Activated CD8-positive, alpha-beta memory T cell treated with anti-CD3 and anti-CD28 coated beads for 36 hours (primary cell): ENCODE data around the gene SUSD2. TPM values are rescaled to one million over a fixed set of nuclear protein-coding genes. Genes with fewer than 3 reads are reported as not detected.
"Not testable (repeated sequence)": the region's sequence is repeated elsewhere in the genome, so short reads cannot be mapped to it uniquely, and the experiment has no call there.

ENCODE experiments used
- CTCF ChIA-PET: fragments of 350-600 bp; sonication (Branson Sonifier 250); formaldehyde crosslinking; loops from one replicate; lab custom pipeline; 2021; ENCODE audit warnings: antibody characterized with exemption; lab: Charles Lee
- POLR2A ChIA-PET: fragments of 350-600 bp; sonication (Branson Sonifier 250); formaldehyde crosslinking; loops from one replicate; lab custom pipeline; 2021; ENCODE audit warnings: antibody characterized with exemption; lab: Charles Lee
- total RNA-seq, 2 experiments: library from RNA; stranded (reverse); gene quantifications; one replicate each; pipeline ENCODE4 v1.2.3, GENCODE V29; 2021

The SUSD2 gene
- total RNA-seq, 2 experiments from 2014 or later: 0.42 to 0.53 TPM

DNA sequence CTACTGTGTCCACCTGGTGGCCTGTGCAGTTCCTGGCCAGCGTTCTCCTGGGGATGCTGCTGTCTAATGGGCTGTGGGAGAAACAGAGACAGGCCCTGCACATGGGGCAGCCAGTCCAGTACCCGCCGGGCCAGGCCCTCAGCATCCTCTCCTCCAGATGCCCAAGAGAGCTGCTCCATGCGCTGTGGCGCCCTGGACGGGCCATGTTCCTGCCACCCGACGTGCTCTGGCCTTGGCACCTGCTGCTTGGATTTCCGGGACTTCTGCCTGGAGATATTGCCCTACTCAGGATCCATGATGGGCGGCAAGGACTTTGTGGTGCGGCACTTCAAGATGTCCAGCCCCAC lies 1.6 kb downstream of the SUSD2 start:
- CTCF ChIA-PET: not testable (repeated sequence)

DNA sequence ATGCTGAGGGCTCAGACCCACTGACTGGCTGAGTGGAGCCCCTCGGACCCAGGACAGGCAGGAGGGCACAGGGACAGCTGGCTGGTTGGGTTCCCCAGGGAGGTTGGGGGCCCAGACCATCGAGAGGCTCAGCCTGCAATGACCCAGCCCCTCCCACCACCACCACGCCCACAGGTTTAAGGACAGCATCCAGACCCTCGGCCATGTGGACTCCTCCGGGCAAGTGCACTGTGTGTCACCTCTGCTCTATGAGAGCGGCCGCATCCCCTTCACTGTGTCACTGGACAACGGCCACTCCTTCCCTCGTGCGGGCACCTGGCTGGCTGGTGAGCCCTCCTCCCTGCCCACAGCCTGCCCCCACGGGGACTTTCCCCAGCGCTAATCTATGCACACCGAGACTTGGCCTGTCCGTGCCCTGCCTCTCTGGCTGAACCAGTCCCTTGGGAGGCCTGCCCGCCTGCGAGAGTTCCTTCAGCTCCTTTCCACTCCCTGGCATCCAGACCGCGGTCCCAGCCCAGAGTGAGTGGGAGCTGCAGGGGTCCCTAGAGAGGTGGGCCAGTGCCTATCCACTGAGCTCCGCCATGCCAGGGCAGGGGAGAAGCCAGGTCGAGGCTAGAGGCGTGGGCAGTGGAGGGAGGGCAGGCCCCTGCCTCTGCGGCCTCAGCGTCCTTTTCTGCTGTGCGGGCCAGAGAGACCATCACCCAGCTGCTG lies 2.2 kb downstream of the SUSD2 start:
- CTCF ChIA-PET: no interaction called here
- POLR2A ChIA-PET: no interaction called here

More for the DNA sequence above, 1.6 kb downstream of the SUSD2 start:
- POLR2A ChIA-PET: not testable (repeated sequence)

DNA sequence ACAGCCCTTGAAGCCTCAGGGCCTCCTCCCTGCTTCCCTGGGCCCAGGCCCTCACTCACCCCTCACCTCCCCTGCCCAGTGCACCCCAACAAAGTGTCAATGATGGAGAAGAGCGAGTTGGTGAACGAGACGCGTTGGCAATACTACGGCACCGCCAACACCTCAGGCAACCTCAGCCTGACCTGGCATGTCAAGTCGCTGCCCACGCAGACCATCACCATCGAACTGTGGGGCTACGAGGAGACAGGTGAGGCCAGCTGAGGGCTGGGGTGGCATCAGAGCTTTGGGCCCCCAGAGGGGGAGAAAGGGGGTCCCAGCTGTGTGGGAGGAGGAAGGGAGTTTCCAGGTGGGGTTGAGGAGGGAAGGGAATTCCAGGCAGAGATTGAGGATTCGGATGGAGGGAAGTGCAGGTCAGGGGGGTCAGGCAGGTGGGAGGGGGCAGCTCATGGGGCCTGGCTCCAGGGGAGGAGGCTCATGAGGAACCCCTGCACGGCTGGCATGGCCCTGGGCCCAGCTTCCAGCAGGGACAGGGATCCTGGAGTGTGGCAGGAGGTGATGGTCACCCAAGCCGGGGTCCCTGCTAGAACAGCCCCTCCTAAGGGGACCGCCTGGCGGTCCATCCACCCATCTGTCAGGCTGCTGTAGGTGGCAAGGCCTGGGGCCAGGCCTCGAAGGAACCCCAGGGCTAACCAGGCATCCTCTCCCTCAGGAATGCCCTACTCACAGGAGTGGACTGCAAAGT lies 2.9 kb downstream of the SUSD2 start:
- CTCF ChIA-PET: no interaction called here

DNA sequence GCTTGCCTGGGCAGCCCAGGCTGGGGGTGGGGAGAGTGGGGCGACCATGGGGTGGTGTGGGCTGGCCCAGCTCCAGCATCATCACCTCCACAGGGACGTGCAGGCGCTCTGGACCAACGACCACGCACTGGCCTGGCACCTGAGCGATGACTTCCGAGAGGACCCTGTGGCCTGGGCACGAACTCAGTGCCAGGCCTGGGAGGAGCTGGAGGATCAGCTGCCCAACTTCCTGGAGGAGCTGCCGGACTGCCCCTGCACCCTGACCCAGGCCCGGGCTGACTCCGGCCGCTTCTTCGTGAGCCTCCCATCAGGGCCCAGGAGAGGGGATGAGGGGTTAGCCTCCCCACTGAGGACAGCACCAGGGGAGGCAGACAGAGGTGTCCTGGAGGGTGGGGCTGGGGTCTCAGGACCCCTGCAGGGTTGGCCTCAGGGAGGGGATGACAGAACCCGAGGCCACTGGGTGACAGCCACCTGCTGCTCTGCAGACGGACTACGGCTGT lies 3.8 kb downstream of the SUSD2 start:
- ChIA-PET POLR2A (no interaction called here), CTCF (no interaction called here)

More for the DNA sequence above, 2.9 kb downstream of the SUSD2 start:
- POLR2A ChIA-PET: no interaction called here

DNA sequence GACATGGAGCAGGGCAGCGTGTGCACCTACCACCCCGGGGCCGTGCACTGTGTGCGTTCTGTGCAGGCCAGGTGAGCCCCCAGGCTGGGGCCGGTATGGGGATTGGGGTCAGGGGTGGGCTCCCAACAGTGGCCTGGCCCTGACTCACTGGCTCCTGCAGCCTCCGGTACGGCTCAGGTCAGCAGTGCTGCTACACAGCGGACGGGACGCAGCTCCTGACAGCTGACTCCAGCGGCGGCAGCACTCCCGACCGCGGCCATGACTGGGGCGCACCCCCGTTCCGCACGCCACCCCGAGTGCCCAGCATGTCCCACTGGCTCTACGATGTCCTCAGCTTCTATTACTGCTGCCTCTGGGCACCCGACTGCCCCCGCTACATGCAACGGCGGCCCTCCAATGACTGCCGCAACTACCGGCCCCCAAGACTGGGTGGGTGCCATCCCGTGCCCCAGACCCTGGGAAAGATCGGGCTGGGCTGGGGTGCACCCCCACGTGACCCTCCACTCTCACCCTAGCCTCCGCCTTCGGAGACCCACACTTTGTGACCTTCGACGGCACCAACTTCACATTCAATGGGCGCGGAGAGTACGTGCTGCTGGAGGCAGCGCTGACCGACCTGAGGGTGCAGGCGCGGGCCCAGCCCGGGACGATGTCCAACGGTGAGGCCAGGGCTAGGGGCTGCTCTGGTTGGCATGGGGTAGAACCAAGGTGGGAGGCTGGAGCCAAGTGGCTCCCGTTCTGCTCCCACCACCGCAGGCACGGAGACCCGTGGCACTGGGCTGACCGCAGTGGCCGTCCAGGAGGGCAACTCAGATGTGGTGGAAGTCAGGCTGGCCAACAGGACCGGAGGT lies 4.4 kb downstream of the SUSD2 start:
- CTCF ChIA-PET: no interaction called here
- POLR2A ChIA-PET: no interaction called here

DNA sequence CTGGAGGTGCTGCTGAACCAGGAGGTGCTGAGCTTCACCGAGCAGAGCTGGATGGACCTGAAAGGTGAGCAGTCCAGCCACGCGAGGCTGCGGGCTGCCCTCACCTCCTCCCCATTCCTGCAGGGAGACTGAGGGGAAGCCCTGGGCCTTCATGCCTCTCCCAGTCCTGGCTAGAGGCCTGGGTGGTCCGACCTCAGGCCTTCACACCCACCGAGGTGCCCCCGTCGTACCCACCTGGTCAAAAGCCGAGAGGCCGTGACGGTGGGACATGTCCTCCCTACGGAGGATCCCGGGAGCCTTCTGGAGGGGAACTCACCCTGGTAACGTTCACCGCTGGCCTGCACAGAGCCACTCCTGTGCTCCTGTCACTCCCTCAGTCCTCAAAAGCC lies 5.1 kb downstream of the SUSD2 start:
- POLR2A ChIA-PET: no interaction called here
- CTCF ChIA-PET: no interaction called here

DNA sequence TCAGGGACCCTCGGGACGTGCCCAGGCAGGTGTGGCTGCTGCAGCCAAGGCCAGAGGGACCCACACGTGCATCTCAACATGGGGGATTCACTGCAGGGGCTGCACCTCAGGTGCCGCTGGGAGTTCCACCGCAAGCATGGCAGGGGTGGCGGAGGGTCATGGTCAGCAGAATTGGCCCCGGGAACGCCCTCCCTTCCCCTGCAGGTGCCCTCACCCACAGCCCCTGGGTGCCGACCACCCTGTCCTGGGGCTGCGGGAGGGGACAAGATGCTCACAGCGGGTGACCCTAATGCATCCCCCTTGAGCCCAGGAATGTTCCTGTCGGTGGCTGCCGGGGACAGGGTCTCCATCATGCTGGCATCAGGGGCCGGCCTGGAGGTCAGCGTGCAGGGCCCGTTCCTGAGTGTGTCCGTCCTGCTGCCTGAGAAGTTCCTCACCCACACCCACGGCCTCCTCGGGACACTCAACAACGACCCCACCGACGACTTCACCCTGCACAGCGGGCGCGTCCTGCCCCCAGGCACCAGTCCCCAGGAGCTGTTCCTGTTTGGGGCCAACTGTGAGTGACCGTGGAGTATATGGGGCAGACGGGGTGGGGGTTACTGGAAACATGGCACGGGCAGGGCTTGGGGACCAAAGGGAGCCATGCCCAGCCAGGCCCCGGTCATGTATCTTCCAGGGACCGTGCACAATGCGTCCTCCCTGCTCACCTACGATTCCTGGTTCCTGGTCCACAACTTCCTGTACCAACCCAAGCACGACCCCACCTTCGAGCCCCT lies 5.8 kb downstream of the SUSD2 start:
- CTCF ChIA-PET: no interaction called here

DNA sequence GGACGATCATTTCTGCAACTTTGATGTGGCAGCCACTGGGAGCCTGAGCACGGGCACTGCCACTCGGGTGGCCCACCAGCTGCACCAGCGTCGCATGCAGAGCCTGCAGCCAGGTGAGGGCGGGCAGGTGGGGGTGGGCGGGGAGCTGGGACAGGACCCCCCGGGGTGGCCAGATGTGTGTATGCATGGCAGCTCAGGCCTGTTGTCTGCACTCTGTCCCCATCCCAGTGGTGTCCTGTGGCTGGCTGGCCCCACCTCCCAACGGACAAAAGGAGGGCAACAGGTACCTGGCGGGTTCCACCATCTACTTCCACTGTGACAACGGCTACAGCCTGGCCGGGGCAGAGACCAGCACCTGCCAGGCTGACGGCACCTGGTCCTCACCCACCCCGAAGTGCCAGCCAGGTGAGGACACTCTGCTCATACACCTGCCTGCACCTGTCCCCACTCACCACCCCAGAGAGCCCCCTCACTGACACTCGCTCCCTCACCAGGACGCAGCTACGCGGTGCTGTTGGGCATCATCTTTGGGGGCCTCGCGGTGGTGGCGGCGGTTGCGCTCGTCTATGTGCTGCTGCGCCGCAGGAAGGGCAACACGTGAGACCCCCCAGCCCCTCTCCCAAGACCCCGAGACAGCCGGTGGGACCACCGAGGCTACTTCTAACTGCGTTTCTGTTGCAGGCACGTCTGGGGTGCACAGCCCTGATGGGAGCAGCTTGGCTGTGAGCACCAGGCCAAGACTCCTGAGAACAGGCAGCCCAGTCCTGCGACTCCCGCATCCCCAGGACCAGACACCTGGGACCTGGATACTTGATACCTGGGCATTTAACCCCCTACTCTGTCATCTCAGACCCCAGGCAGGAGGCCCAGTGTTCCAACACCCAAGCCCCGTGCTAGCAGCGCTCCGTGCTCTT lies 6.7 kb downstream of the SUSD2 start:
- ChIA-PET POLR2A (no interaction called here), CTCF (no interaction called here)

More for the DNA sequence above, 5.8 kb downstream of the SUSD2 start:
- POLR2A ChIA-PET: no interaction called here

DNA sequence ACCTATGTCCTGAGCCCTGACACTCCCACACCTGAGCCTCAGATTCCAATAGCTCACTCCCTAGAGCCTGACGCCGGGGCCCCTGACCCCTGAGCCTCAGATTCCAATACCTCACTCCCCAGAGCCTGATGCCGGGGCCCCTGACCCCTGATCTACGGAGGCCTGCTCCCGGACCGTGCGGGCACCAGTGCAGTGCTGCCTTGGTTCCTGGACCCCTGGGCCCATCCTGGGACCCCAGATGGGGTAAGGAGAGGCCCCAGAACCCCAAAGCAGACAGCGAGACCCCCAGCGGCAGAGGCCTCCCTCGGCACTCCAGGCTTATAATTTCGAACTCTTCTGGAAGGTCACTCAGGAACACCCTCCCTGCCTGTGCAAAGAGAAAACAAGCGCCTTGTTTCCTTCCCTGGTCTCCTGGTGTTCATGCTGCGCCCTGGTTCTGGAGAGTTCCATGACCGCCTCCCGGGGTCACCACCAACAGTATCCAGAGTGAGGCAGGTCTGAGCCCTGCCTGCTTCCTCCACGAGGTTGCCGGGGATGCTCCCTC lies 7.5 kb downstream of the SUSD2 start:
- CTCF ChIA-PET: interaction anchor here (0.5 to 1.5 kb wide), 2 partner anchors 81 to 453 kb away, joined by 3 to 4 read pairs; no protein-coding TSS in a partner anchor
- POLR2A ChIA-PET: no interaction called here

DNA sequence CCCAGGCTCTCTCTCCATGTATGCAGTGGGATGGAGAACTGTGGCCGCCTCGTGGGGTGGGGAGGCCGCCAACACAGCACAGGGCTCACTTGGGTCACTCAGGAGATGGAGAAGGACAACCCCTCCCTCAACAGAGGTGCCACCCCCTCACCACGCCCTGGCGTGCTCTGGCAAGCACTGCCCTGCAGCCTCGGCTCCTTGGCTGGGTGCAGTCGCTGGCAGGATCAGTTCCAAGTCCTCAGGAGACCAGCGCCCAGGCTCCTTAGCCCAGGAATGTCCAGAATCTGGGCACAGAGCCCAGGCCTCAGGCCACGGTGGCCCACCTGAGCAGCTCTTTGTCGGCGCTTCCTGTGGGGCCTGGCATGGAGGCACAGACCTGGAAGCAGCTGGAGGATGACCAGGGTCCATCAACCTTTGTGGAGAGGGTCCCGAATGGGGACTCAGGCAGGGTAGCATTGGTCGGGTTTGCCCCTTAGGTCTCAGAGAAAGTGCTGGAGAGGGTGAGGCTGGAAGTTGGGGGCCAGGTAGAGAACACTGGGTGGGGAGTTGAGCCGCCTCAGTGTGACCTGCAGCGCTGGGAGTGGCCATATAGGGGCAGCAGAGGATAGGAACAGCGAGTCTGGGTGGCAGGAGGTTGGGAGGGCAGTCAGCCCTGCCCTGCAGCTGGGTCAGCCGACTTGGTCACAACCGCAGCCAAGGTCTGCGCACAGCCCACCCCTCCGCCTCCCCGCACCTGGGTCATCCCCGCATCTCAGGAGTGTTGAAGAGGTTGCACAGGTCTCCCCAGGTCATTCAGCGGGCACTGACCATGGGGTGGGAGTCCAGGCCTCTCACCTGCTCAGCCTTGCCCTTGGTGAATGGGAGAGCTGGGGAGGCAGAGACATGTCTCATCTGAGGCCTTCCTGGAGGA lies 8.2 kb downstream of the SUSD2 start:
- POLR2A ChIA-PET: no interaction called here
- CTCF ChIA-PET: interaction anchor here (0.5 to 1.6 kb wide), 8 partner anchors 9 to 453 kb away, joined by 3 to 5 read pairs (median 3); no protein-coding TSS in a partner anchor

DNA sequence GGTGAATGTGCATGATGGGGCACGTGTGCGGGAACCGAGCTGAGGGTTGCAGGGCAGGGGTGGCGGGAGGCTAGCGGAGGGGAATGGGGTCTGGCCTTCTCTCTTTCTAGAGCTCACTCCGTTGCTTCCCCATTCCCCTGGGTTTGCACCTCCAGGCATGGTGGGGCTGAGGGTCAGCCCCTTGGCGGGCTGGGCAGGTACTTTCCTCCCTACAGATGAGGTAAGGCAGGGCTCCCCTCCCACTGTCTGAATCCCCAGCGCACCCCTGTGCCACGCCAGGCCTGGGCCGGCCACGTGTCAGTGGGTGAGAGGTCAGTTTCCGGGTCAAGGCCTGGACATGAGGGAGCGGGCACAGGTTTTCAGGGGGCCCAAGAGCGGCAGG lies 8.9 kb downstream of the SUSD2 start:
- CTCF ChIA-PET: interaction anchor here (0.6 to 1.6 kb wide), 7 partner anchors 9 to 106 kb away, joined by 3 to 5 read pairs (median 3); no protein-coding TSS in a partner anchor
- POLR2A ChIA-PET: no interaction called here

DNA sequence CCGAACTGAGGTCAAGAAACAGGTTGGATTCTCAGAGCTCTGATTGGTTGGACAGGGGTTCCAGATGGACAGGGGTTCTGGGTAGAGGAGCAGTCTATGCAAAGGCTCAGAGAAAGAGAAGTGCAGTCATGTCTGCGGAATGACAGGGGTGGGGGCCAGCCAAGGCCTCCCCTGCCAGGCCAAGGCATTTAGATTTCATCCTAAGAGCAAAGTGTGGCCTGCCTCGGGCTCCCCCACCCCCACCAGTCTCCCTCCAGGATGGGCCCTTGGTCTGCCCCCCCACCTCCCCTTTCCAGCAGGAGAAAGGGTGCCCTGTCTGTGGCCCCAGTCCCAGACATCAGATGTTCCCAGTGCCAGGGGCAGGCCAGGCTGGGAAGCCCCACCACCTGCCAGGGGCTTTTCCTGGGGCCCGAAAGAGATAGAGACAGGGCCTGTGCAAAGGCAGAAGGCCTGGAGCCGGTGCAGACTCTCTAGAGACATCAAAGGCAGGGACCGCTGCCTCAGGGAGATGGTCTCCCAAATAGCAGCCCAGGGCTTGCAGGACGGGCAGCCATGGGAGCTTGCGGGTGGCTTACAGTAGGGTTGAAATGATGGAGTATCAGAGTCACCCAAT lies 9.4 kb downstream of the SUSD2 start:
- ChIA-PET POLR2A (no interaction called here), CTCF (interaction anchor here (0.9 to 1.6 kb wide), 6 partner anchors 8 to 83 kb away, joined by 3 to 5 read pairs (median 3); no protein-coding TSS in a partner anchor)

DNA sequence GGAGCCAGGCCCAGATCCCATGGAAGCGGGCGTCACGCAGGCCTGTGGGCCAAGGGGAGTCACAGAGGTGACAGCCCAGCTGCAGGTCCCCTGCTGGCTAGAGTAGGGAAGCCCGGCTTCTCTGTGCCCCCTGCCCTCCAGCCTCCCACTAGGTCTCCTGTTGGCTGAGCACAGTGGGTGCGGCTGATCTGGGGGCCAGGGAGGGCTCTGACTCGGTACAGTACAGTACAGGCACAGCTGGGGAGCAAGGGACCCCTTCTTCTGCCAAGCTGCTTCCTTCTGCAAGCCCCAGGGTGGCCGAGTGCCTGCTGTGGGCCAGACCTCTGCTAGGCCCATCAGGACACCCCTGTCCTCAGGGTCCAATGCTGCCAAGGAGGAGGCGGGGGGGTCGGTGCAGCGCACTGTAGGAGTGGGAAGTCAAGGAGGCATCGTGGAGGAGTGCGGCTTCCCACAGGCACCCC lies 10.1 kb downstream of the SUSD2 start:
- ChIA-PET POLR2A (no interaction called here), CTCF (interaction anchor here (1.4 kb wide), 1 partner anchor 40 kb away, joined by 4 read pairs; no protein-coding TSS in a partner anchor)

DNA sequence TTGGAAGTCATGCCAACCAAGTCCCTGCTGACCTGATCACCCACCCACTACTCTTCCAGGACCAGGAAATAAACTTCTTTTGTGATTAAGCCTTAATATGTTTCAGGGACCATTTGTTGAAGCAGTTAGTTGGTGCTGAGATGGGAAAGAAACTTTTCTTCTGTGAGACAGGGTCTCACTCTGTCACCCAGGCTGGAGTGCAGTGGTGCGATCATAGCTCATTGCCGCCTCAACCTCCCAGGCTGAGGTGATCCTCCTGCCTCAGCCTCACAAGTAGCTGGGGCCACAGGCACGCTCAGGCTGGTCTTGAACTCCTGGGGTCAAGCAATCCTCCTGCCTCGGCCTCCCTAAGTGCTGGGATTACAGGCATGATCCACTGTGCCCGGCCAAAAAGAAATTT lies 10.6 kb downstream of the SUSD2 start:
- CTCF ChIA-PET: interaction anchor here (1.4 kb wide), 1 partner anchor 39 kb away, joined by 4 read pairs; no protein-coding TSS in a partner anchor
- POLR2A ChIA-PET: no interaction called here

DNA sequence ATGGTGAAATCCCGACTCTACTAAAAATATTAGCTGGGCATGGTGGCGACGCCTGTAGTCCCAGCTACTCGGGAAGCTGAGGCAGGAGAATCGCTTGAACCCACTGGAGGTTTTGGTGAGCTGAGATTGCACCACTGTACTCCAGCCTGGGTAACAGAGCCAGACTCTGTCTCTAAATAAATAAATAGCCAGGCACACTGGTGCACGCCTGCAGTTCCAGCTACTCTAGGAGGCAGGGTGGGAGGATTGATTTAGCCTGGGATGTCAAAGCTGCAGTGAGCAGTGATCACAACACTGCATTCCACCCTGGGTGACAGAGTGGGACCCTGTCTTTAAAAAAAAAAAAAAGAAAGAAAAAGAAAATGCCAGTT lies 17.4 kb downstream of the SUSD2 start:
- POLR2A ChIA-PET: no interaction called here
- CTCF ChIA-PET: interaction anchor here (0.6 to 2.0 kb wide), 5 partner anchors 9 to 134 kb away, joined by 3 to 4 read pairs (median 3); no protein-coding TSS in a partner anchor

DNA sequence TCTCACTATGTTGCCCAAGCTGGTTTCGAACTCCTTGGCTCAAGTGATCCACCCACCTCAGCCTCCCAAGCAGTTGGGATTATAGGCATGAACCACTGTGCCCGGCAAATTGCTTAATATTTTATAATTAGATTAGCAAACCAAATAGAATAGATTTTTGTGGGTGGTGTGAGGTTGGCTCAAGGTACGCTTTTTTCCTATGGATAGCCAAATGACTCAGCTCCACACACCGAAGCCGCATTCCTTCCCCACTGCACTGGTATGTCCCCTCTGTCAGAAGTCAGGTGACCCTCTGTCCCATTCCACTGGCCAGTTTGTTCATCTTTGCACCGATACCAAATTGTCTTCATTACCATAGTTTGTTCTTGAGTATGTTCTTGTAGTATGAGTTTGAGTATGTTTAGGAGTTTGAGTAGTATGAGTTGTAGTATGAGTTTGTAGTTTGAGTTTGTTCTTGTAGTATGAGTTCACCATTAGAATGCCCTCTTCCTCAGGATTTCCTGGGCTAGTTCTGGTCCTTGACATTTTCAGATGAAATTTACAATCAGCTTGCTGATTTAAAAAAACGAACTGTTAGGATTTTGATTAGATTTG lies 19.4 kb downstream of the SUSD2 start:
- POLR2A ChIA-PET: no interaction called here
- CTCF ChIA-PET: no interaction called here
